Liver (tissue), 9 donors: ENCODE data around the gene PIKFYVE. TPM values are rescaled to one million over a fixed set of nuclear protein-coding genes. Genes with fewer than 3 reads are reported as not detected.

Experiments used
- DNase-seq: peaks from one replicate; pipeline ENCODE4 v3.0.0-alpha.2; 2017; ENCODE audit warnings: low spot score
- H3K27ac ChIP-seq, 2 donors: one replicate each; pipeline ENCODE4 v1.7.0; 2013; ENCODE audit warnings: inconsistent platforms in 2 of 2, low read length in 2 of 2, control low read depth in 1 of 2, low read depth in 1 of 2, mild to moderate bottlenecking in 1 of 2
- H3K27me3 ChIP-seq, 4 donors: one replicate each; pipeline versions ENCODE4 v1.6.1 to v1.7.0; 2013; ENCODE audit warnings: low read length in 3 of 4, inconsistent platforms in 1 of 4, mild to moderate bottlenecking in 1 of 4, moderate library complexity in 1 of 4; ENCODE audit not compliant: control insufficient read depth in 4 of 4, insufficient read depth in 4 of 4
- H3K36me3 ChIP-seq, 4 donors: one replicate each; pipeline versions ENCODE4 v1.6.1 to v1.7.0; 2013; ENCODE audit warnings: low read length in 3 of 4, mild to moderate bottlenecking in 3 of 4, low read depth in 1 of 4, moderate library complexity in 1 of 4; ENCODE audit not compliant: control insufficient read depth in 4 of 4, insufficient read depth in 3 of 4
- H3K4me1 ChIP-seq, 4 donors: one replicate each; pipeline versions ENCODE4 v1.6.1 to v1.7.0; 2013; ENCODE audit warnings: low read length in 3 of 4, mild to moderate bottlenecking in 3 of 4, moderate library complexity in 1 of 4; ENCODE audit not compliant: control insufficient read depth in 4 of 4, insufficient read depth in 4 of 4
- H3K4me3 ChIP-seq, 3 donors: one replicate each; pipeline versions ENCODE4 v1.6.1 to v1.7.0; 2013; ENCODE audit warnings: low read length in 3 of 3, control low read depth in 1 of 3, low read depth in 1 of 3, mild to moderate bottlenecking in 1 of 3
- H3K9ac ChIP-seq, 2 donors: one replicate each; pipeline ENCODE4 v1.7.0; 2013; ENCODE audit warnings: low read length in 2 of 2, mild to moderate bottlenecking in 2 of 2, moderate library complexity in 2 of 2, control low read depth in 1 of 2, low read depth in 1 of 2
- H3K9me3 ChIP-seq, 4 donors: one replicate each; pipeline versions ENCODE4 v1.6.1 to v1.7.0; 2013; ENCODE audit warnings: low read length in 3 of 4; ENCODE audit not compliant: control insufficient read depth in 4 of 4
- CTCF ChIP-seq: fragments of 150-350 bp; IDR thresholded peaks from 2 replicates; pipeline ENCODE4 v1.5.1; 2017; ENCODE audit warnings: improper control_type of control experiment, low read depth, low read length; ENCODE audit not compliant: missing input control
- EGR1 ChIP-seq, 2 donors: IDR thresholded peaks; 2 replicates each; pipeline ENCODE4 v1.6.1; 2016 to 2018; ENCODE audit warnings: antibody characterized with exemption in 2 of 2, low read depth in 2 of 2
- FOXA1 ChIP-seq: IDR thresholded peaks from 2 replicates; pipeline ENCODE4 v1.6.1; 2016; ENCODE audit warnings: antibody characterized with exemption
- FOXA2 ChIP-seq: IDR thresholded peaks from 2 replicates; pipeline ENCODE4 v1.6.1; 2016; ENCODE audit warnings: antibody characterized with exemption
- GABPA ChIP-seq, 2 donors: IDR thresholded peaks in 1 of 2; conservative IDR thresholded peaks in 1 of 2; 2 replicates each; pipeline ENCODE4 v1.6.1; 2016; ENCODE audit warnings: antibody characterized with exemption in 2 of 2, mild to moderate bottlenecking in 1 of 2, moderate library complexity in 1 of 2
- HNF4A ChIP-seq, 2 donors: conservative IDR thresholded peaks; 2 replicates each; pipeline ENCODE4 v1.6.1; 2016; ENCODE audit warnings: antibody characterized with exemption in 2 of 2, mild to moderate bottlenecking in 2 of 2
- HNF4G ChIP-seq: IDR thresholded peaks from 2 replicates; pipeline ENCODE4 v1.6.1; 2016; ENCODE audit warnings: antibody characterized with exemption
- MAX ChIP-seq: IDR thresholded peaks from 2 replicates; pipeline ENCODE4 v1.6.1; 2016; ENCODE audit warnings: antibody characterized with exemption
- NR2F2 ChIP-seq: IDR thresholded peaks from 2 replicates; pipeline ENCODE4 v1.6.1; 2016; ENCODE audit warnings: antibody characterized with exemption
- RAD21 ChIP-seq, 2 donors: IDR thresholded peaks; 2 replicates each; pipeline ENCODE4 v1.6.1; 2016; ENCODE audit warnings: antibody characterized with exemption in 2 of 2, mild to moderate bottlenecking in 2 of 2
- RXRA ChIP-seq, 2 donors: IDR thresholded peaks; 2 replicates each; pipeline ENCODE4 v1.6.1; 2017 to 2018; ENCODE audit warnings: antibody characterized with exemption in 2 of 2, mild to moderate bottlenecking in 1 of 2
- SP1 ChIP-seq: IDR thresholded peaks from 2 replicates; pipeline ENCODE4 v1.6.1; 2018; ENCODE audit warnings: antibody characterized with exemption, mild to moderate bottlenecking
- TAF1 ChIP-seq: conservative IDR thresholded peaks from 2 replicates; pipeline ENCODE4 v1.6.1; 2016; ENCODE audit warnings: antibody characterized with exemption, mild to moderate bottlenecking
- YY1 ChIP-seq: IDR thresholded peaks from 2 replicates; pipeline ENCODE4 v1.6.1; 2016; ENCODE audit warnings: antibody characterized with exemption, mild to moderate bottlenecking
- polyA plus RNA-seq, 2 donors: library from polyadenylated mRNA; stranded (reverse) in 1 of 2; unstranded in 1 of 2; fragments of 200-250 nt in 1 of 2; fragments of >200 nt in 1 of 2; fragmentation: Nextera tagmentation in 1 of 2; extraction: Ambion mirVana in 1 of 2; gene quantifications; one replicate each; pipeline versions ENCODE4 v1.2.1 to v1.2.3, GENCODE V29; 2013 to 2015
- total RNA-seq, 2 donors: library from RNA; depleted of rRNA; stranded (reverse); fragments of >200 nt; gene quantifications; one replicate each; pipeline ENCODE4 v1.2.3, GENCODE V29; 2014
- TF ChIP-seq, protein P1 (sequence below): IDR thresholded peaks from 2 replicates; pipeline ENCODE4 v1.6.1; 2016; ENCODE audit warnings: antibody characterized with exemption
- TF ChIP-seq, protein P2 (sequence below): IDR thresholded peaks from 2 replicates; pipeline ENCODE4 v1.6.1; 2016; ENCODE audit warnings: antibody characterized with exemption, mild to moderate bottlenecking
- TF ChIP-seq, protein P3 (sequence below): IDR thresholded peaks from 2 replicates; pipeline ENCODE4 v1.6.1; 2016; ENCODE audit warnings: antibody characterized with exemption
- donor health status: healthy.
- donor health status: healthy.
- donor health status: healthy.
- donor health status: healthy.
- donor health status: healthy.

PIKFYVE gene
- total and polyA plus RNA-seq, 4 donors, result 3.5 to 23.1 (median 9.1) TPM

DNA sequence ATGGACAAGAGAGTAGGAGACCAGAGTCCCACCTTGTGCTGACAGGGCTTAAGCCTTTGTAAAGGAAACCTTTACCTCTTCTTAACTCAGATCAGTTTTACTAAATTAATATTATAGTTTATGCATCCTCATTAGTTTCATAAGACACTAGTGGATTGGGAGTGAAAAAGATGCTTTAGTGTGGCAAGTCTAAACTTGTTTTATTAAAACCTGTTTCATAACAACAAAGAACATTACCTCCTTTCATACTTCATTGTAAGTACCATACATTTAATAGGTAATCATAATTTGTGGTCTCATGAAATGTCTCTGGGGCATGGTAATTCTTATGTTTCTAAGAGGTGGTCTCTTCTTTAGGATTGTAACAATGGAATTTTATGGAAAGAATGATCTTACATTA is 63.4 kb downstream of the PIKFYVE start:
- TF ChIP-seq TAF1, result no peak
- no peak for TF ChIP-seq HNF4G
- TF ChIP-seq, protein P1, sequence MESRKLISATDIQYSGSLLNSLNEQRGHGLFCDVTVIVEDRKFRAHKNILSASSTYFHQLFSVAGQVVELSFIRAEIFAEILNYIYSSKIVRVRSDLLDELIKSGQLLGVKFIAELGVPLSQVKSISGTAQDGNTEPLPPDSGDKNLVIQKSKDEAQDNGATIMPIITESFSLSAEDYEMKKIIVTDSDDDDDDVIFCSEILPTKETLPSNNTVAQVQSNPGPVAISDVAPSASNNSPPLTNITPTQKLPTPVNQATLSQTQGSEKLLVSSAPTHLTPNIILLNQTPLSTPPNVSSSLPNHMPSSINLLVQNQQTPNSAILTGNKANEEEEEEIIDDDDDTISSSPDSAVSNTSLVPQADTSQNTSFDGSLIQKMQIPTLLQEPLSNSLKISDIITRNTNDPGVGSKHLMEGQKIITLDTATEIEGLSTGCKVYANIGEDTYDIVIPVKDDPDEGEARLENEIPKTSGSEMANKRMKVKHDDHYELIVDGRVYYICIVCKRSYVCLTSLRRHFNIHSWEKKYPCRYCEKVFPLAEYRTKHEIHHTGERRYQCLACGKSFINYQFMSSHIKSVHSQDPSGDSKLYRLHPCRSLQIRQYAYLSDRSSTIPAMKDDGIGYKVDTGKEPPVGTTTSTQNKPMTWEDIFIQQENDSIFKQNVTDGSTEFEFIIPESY, result no peak
- no peak for TF ChIP-seq HNF4A (conservative IDR thresholded peaks at IDR 0.05)
- no peak for TF ChIP-seq RXRA (IDR thresholded peaks at IDR 0.05)
- TF ChIP-seq, protein P2, sequence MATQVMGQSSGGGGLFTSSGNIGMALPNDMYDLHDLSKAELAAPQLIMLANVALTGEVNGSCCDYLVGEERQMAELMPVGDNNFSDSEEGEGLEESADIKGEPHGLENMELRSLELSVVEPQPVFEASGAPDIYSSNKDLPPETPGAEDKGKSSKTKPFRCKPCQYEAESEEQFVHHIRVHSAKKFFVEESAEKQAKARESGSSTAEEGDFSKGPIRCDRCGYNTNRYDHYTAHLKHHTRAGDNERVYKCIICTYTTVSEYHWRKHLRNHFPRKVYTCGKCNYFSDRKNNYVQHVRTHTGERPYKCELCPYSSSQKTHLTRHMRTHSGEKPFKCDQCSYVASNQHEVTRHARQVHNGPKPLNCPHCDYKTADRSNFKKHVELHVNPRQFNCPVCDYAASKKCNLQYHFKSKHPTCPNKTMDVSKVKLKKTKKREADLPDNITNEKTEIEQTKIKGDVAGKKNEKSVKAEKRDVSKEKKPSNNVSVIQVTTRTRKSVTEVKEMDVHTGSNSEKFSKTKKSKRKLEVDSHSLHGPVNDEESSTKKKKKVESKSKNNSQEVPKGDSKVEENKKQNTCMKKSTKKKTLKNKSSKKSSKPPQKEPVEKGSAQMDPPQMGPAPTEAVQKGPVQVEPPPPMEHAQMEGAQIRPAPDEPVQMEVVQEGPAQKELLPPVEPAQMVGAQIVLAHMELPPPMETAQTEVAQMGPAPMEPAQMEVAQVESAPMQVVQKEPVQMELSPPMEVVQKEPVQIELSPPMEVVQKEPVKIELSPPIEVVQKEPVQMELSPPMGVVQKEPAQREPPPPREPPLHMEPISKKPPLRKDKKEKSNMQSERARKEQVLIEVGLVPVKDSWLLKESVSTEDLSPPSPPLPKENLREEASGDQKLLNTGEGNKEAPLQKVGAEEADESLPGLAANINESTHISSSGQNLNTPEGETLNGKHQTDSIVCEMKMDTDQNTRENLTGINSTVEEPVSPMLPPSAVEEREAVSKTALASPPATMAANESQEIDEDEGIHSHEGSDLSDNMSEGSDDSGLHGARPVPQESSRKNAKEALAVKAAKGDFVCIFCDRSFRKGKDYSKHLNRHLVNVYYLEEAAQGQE, result no peak
- TF ChIP-seq CTCF, result no peak
- no peak for TF ChIP-seq RAD21 (IDR thresholded peaks at IDR 0.05)
- no peak for TF ChIP-seq YY1
- TF ChIP-seq GABPA (IDR thresholded peaks at IDR 0.05 in 1 of 2, conservative IDR thresholded peaks at IDR 0.05 in 1 of 2), result no peak
- TF ChIP-seq SP1, result no peak
- no peak for TF ChIP-seq NR2F2
- no peak for TF ChIP-seq FOXA1
- TF ChIP-seq EGR1 (IDR thresholded peaks at IDR 0.05; ENCODE audit: low read depth in 2 of 2), result no peak
- no peak for TF ChIP-seq FOXA2
- TF ChIP-seq MAX, result no peak
- TF ChIP-seq, protein P3, sequence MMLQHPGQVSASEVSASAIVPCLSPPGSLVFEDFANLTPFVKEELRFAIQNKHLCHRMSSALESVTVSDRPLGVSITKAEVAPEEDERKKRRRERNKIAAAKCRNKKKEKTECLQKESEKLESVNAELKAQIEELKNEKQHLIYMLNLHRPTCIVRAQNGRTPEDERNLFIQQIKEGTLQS, result no peak
- no peak for DNase-seq
- Histone ChIP-seq H3K4me1 (peaks cover 0 to 5% (median 0%) of the 10 kb centered on the region in 4 donors), H3K4me3 (no peak overlapping the region), H3K27me3 (no peaks in the 10 kb centered on the region), H3K9ac (no peak overlapping the region), H3K36me3 (peaks cover 10 to 50% (median 43%) of the 10 kb centered on the region in 4 donors), H3K27ac (no peak overlapping the region), H3K9me3 (no peaks in the 10 kb centered on the region)

GRCh38 chr2:208334230-208334629 is 68.2 kb downstream of the PIKFYVE start:
- no peak for DNase-seq
- Histone ChIP-seq H3K9me3 (no peaks in the 10 kb centered on the region), H3K36me3 (peaks cover 8 to 53% (median 37%) of the 10 kb centered on the region in 4 donors), H3K4me1 (peaks cover 0 to 5% (median 0%) of the 10 kb centered on the region in 4 donors), H3K27ac (no peak overlapping the region), H3K27me3 (no peaks in the 10 kb centered on the region), H3K4me3 (no peak overlapping the region), H3K9ac (no peak overlapping the region)
- peak; percentile 28 to 58 for TF ChIP-seq HNF4A (conservative IDR thresholded peaks at IDR 0.05)
- TF ChIP-seq NR2F2, result no peak
